Stimulated activated CD8-positive, alpha-beta memory T cell treated with anti-CD3 and anti-CD28 coated beads, Interleukin-15, amount 100 ng/mL, for 1 hour (primary cell): Measurements from ENCODE around the gene PCDH19.
"Not testable (repeated sequence)": the region's sequence is repeated elsewhere in the genome, so short reads cannot be mapped to it uniquely, and the experiment has no call there.

ENCODE experiments used
- DNase-seq: peaks from one replicate; pipeline ENCODE4 v3.0.0-alpha.2; 2020; ENCODE audit warnings: low read depth

The PCDH19 gene

GRCh38 chrX:100409610-100410590 is at the start of gene PCDH19:
Gene PCDH19 (minus strand): TSS chrX:100410273. CDS start chrX:100408597, 1,676 bp downstream.
- no peak for DNase-seq

- DNase-seq: no peak
Measured at GRCh38 chrX:100449696-100450608, 39.9 kb upstream of the PCDH19 start.

- no peak for DNase-seq
Measured at GRCh38 chrX:100447655-100448397, 37.8 kb upstream of the PCDH19 start.

GRCh38 chrX:100445593-100445992 is 35.5 kb upstream of the PCDH19 start:
- no peak for DNase-seq

- not testable (repeated sequence) for DNase-seq
Measured at GRCh38 chrX:100441321-100441720, 31.2 kb upstream of the PCDH19 start.

- DNase-seq: no peak
Measured at GRCh38 chrX:100440006-100440405, 29.9 kb upstream of the PCDH19 start.

GRCh38 chrX:100435726-100436125 is 25.7 kb upstream of the PCDH19 start:
- DNase-seq: no peak

- no peak for DNase-seq
Measured at GRCh38 chrX:100424012-100424411, 13.9 kb upstream of the PCDH19 start.

GRCh38 chrX:100418556-100418955 is 8.5 kb upstream of the PCDH19 start:
- no peak for DNase-seq

GRCh38 chrX:100417681-100418080 is 7.6 kb upstream of the PCDH19 start:
- no peak for DNase-seq

GRCh38 chrX:100413229-100413628 is 3.2 kb upstream of the PCDH19 start:
- DNase-seq: no peak

GRCh38 chrX:100411802-100412715 is 2.0 kb upstream of the PCDH19 start:
- DNase-seq: no peak

GRCh38 chrX:100410901-100411801 is 1.1 kb upstream of the PCDH19 start:
- no peak for DNase-seq

GRCh38 chrX:100408713-100409609 is 1.1 kb downstream of the PCDH19 start:
- DNase-seq: no peak

- no peak for DNase-seq
Measured at GRCh38 chrX:100407784-100408712, 2.0 kb downstream of the PCDH19 start.

GRCh38 chrX:100407147-100407783 is 2.8 kb downstream of the PCDH19 start:
- no peak for DNase-seq

GRCh38 chrX:100405424-100405823 is 4.6 kb downstream of the PCDH19 start:
- DNase-seq: no peak
